Measurements from ENCODE around the gene PTPN13.
A peak's percentile ranks its signal among the peaks of the same experiment; 100 is the strongest.

PTPN13 gene

GRCh38 chr4:86587381-86588140, 6.6 kb upstream of the PTPN13 start:
- no peak for DNase-seq

- DNase-seq, result peak; percentile 39
These were observed 1.4 kb upstream of the PTPN13 start for GRCh38 chr4:86592553-86593249.

GRCh38 chr4:86594559-86595425, 677 bp downstream of the PTPN13 start:
- peak; percentile 48 for DNase-seq

GRCh38 chr4:86595426-86595805, 1.3 kb downstream of the PTPN13 start:
- peak; percentile 42 for DNase-seq

GRCh38 chr4:86596807-86597206, 2.7 kb downstream of the PTPN13 start:
- no peak for DNase-seq

- DNase-seq, result no peak
These were observed 6.0 kb downstream of the PTPN13 start for GRCh38 chr4:86600007-86600653.

- DNase-seq, result no peak
These were observed 9.3 kb downstream of the PTPN13 start for GRCh38 chr4:86603311-86603885.

- no peak for DNase-seq
These were observed 12.7 kb downstream of the PTPN13 start for GRCh38 chr4:86606809-86607208.

- DNase-seq, result no peak
These were observed 14.8 kb downstream of the PTPN13 start for GRCh38 chr4:86608757-86609375.

GRCh38 chr4:86611757-86612156, 17.6 kb downstream of the PTPN13 start:
- no peak for DNase-seq

- DNase-seq, result no peak
These were observed 19.6 kb downstream of the PTPN13 start for GRCh38 chr4:86613734-86614133.

- DNase-seq, result no peak
These were observed 20.8 kb downstream of the PTPN13 start for GRCh38 chr4:86614865-86615264.

- DNase-seq, result no peak
These were observed 21.4 kb downstream of the PTPN13 start for GRCh38 chr4:86615501-86615900.

GRCh38 chr4:86619656-86620055, 25.5 kb downstream of the PTPN13 start:
- no peak for DNase-seq

GRCh38 chr4:86621435-86621834, 27.3 kb downstream of the PTPN13 start:
- DNase-seq, result no peak

- no peak for DNase-seq
These were observed 32.0 kb downstream of the PTPN13 start for GRCh38 chr4:86626066-86626465.

- no peak for DNase-seq
These were observed 33.5 kb downstream of the PTPN13 start for GRCh38 chr4:86627462-86628135.

- DNase-seq, result no peak
These were observed 36.5 kb downstream of the PTPN13 start for GRCh38 chr4:86630629-86631028.

- no peak for DNase-seq
These were observed 37.1 kb downstream of the PTPN13 start for GRCh38 chr4:86631166-86631565.

GRCh38 chr4:86633854-86634253, 39.7 kb downstream of the PTPN13 start:
- no peak for DNase-seq

- DNase-seq, result no peak
These were observed 46.4 kb downstream of the PTPN13 start for GRCh38 chr4:86640469-86640868.
